K562 (cell line): ENCODE data around the gene NHLH1. TPM values are rescaled to one million over a fixed set of nuclear protein-coding genes. Genes with fewer than 3 reads are reported as not detected.

Source experiments
- ATAC-seq: fragments of 200-7000 bp; cut with Tn5 transposase; 3 replicates; pipeline ENCODE4 v1.9.1; 2020; ENCODE audit warnings: moderate library complexity
- BruUV-seq: library from RNA; stranded (reverse); fragments of 400-500 nt; replicated peaks from 2 replicates; lab custom pipeline; 2021; lab: Mats Ljungman, UMichigan
- CTCF ChIA-PET: fragments of 300-600 bp; formaldehyde crosslinking; extraction: SDS; loops from one replicate; lab custom pipeline; 2021; ENCODE audit warnings: low intra/inter-chr PET ratio; lab: Yijun Ruan, JAX
- POLR2A ChIA-PET: fragments of 300-600, 350-650 bp; sonication (Branson Sonifier 250); formaldehyde crosslinking; extraction: SDS; loops from one replicate; lab custom pipeline; 2021; ENCODE audit warnings: antibody characterized with exemption, inconsistent platforms; lab: Yijun Ruan, JAX
- DNase-seq, 4 experiments: peaks; one replicate each; pipeline versions ENCODE4 v3.0.0 to v3.0.0-alpha.2; 2011 to 2018; ENCODE audit warnings: low spot score in 3 of 4, mixed read lengths in 3 of 4; ENCODE audit errors: extremely low read depth in 1 of 4
- FAIRE-seq: peaks from 2 replicates; lab custom pipeline; 2011; peaks lifted over from hg19 to GRCh38; lab: Jason Lieb, UNC
- H2AFZ ChIP-seq: 2 replicates; pipeline ENCODE4 v1.6.0; 2011; ENCODE audit warnings: low read depth, low read length, control low read depth, inconsistent platforms
- H3K27ac ChIP-seq: fragments of 200-600 bp; 3 replicates; pipeline ENCODE4 v1.8.0; 2011; ENCODE audit warnings: low read depth, mild to moderate bottlenecking, control low read depth, inconsistent platforms, low read length, moderate library complexity, mixed read lengths; ENCODE audit errors: extremely low read depth
- H3K27me3 ChIP-seq, 2 experiments: fragments of 300-600 bp in 1 of 2; 2 replicates in 1 of 2; 3 replicates in 1 of 2; pipeline versions ENCODE4 v1.6.0 to v1.8.0; 2011; ENCODE audit warnings: inconsistent platforms in 2 of 2, low read length in 2 of 2, mild to moderate bottlenecking in 1 of 2, mixed read lengths in 1 of 2, moderate library complexity in 1 of 2; ENCODE audit not compliant: control insufficient read depth in 2 of 2, insufficient read depth in 2 of 2
- H3K36me3 ChIP-seq: fragments of 300-600 bp; 3 replicates; pipeline ENCODE4 v1.8.0; 2011; ENCODE audit warnings: mild to moderate bottlenecking, low read length, inconsistent platforms; ENCODE audit not compliant: control insufficient read depth, insufficient read depth
- H3K4me1 ChIP-seq, 2 experiments: fragments of 200-600 bp in 1 of 2; replicated peaks in 1 of 2; 2 replicates in 1 of 2; 3 replicates in 1 of 2; pipeline versions ENCODE4 v1.5.1 to v1.8.0; 2011; ENCODE audit warnings: inconsistent platforms in 2 of 2, low read length in 2 of 2, mild to moderate bottlenecking in 1 of 2, mixed read lengths in 1 of 2, moderate library complexity in 1 of 2; ENCODE audit not compliant: control insufficient read depth in 2 of 2, insufficient read depth in 2 of 2
- H3K4me2 ChIP-seq: 2 replicates; pipeline ENCODE4 v1.6.1; 2011; ENCODE audit warnings: low read length, control low read depth, inconsistent platforms, mixed read lengths; ENCODE audit not compliant: insufficient read depth
- H3K4me3 ChIP-seq: fragments of 200-600 bp; sonication (generic), shearing (Covaris generic); 2 replicates; pipeline ENCODE4 v1.5.1; 2016; ENCODE audit warnings: control low read depth, inconsistent platforms
- H3K79me2 ChIP-seq: fragments of 200-600 bp; 3 replicates; pipeline ENCODE4 v1.8.0; 2011; ENCODE audit warnings: low read length, inconsistent platforms; ENCODE audit not compliant: control insufficient read depth, insufficient read depth
- H3K9ac ChIP-seq, 2 experiments: 2 replicates each; pipeline versions ENCODE4 v1.6.0 to v1.6.1; 2011; ENCODE audit warnings: low read depth in 2 of 2, low read length in 2 of 2, control low read depth in 1 of 2, inconsistent platforms in 1 of 2, mild to moderate bottlenecking in 1 of 2, mixed read lengths in 1 of 2; ENCODE audit not compliant: insufficient read depth in 1 of 2
- H3K9me1 ChIP-seq: one replicate; pipeline ENCODE4 v1.6.0; 2011; ENCODE audit warnings: inconsistent platforms, mild to moderate bottlenecking, low read length, moderate library complexity; ENCODE audit not compliant: control insufficient read depth, insufficient read depth
- H3K9me3 ChIP-seq: replicated peaks from 2 replicates; pipeline ENCODE4 v1.5.1; 2011; ENCODE audit warnings: low read depth, low read length, inconsistent platforms; ENCODE audit not compliant: control insufficient read depth, insufficient read depth
- H4K20me1 ChIP-seq: replicated peaks from 2 replicates; pipeline ENCODE4 v1.6.1; 2011; ENCODE audit warnings: low read length, inconsistent platforms, mixed read lengths; ENCODE audit not compliant: control insufficient read depth, insufficient read depth
- CEBPB ChIP-seq: fragments of 450-650 bp; IDR thresholded peaks from 2 replicates; pipeline ENCODE4 v1.6.1; 2016; ENCODE audit warnings: missing genetic modification characterization, missing compliant biosample characterization
- EHMT2 ChIP-seq: fragments of 450-650 bp; IDR thresholded peaks from 2 replicates; pipeline ENCODE4 v1.6.1; 2018; ENCODE audit warnings: antibody characterized with exemption
- MIER1 ChIP-seq: fragments of 450-650 bp; IDR thresholded peaks from 2 replicates; pipeline ENCODE4 v1.6.1; 2016; ENCODE audit warnings: antibody characterized with exemption, mild to moderate bottlenecking, low read depth
- REST ChIP-seq, 2 experiments: fragments of 450-650 bp; formaldehyde crosslinking in 1 of 2; IDR thresholded peaks; 2 replicates each; pipeline versions ENCODE4 v1.4.0 to v1.6.1; 2014 to 2020; ENCODE audit warnings: mild to moderate bottlenecking in 2 of 2, borderline replicate concordance in 1 of 2, low read depth in 1 of 2
- SOX6 ChIP-seq: fragments of 450-650 bp; IDR thresholded peaks from 2 replicates; pipeline ENCODE4 v1.6.1; 2014; ENCODE audit warnings: mild to moderate bottlenecking
- ZNF121 ChIP-seq: sonication (generic); formaldehyde crosslinking; conservative IDR thresholded peaks from 2 replicates; pipeline ENCODE4 v1.8.0; 2022; ENCODE audit warnings: missing genetic modification reagents
- ZNF24 ChIP-seq: fragments of 450-650 bp; IDR thresholded peaks from 2 replicates; pipeline ENCODE4 v1.6.1; 2016
- ZNF644 ChIP-seq: fragments of 200-800 bp; sonication (Bioruptor generic); IDR thresholded peaks from 2 replicates; pipeline ENCODE4 v1.6.1; 2016; ENCODE audit warnings: low read depth, missing genetic modification characterization, missing compliant biosample characterization
- WGBS: fragments of 100-300 bp; shearing (Covaris generic); methylation state at CpG from one replicate; pipeline ENCODE4 v1.1.6; 2016; ENCODE audit warnings: low coverage, mixed read lengths; ENCODE audit not compliant: insufficient coverage; ENCODE audit errors: missing lambda C conversion rate; 5-methylcytosine and 5-hydroxymethylcytosine counted together
- in situ Hi-C: fragments of 300-500 bp; cut with MboI; formaldehyde crosslinking; loops from 4 replicates; pipeline ENCODE4 v1.15.0; 2018; ENCODE audit warnings: inconsistent platforms, mixed read lengths
- intact Hi-C: fragments of 100-400 bp; cut with micrococcal nuclease; formaldehyde crosslinking; loops from 2 replicates; pipeline ENCODE4 v1.14.2; 2022
- polyA plus RNA-seq, 8 experiments: library from polyadenylated mRNA; depleted of rRNA in 4 of 8; stranded (reverse) in 5 of 8; unstranded in 3 of 8; fragments of >200 nt; fragmentation: Nextera tagmentation in 2 of 8; fragmentation: Illumina TruSeq in 1 of 8; extraction: Ambion mirVana in 2 of 8; extraction: Trizol in 1 of 8; gene quantifications; 2 replicates each; pipeline versions ENCODE4 v1.2.1 to v1.2.3, GENCODE V29; 2011 to 2014; ENCODE audit warnings: inconsistent platforms in 1 of 8, missing spikeins in 1 of 8
- total RNA-seq, 7 experiments: library from RNA; depleted of rRNA in 6 of 7; stranded (reverse); fragments of >200 nt in 6 of 7; fragmentation: Illumina TruSeq in 2 of 7; extraction: Trizol in 2 of 7; gene quantifications; 2 replicates each; pipeline versions ENCODE4 v1.2.1 to v1.2.3, GENCODE V29; 2011 to 2021; ENCODE audit warnings: low replicate concordance in 1 of 7

The NHLH1 gene
- total and polyA plus RNA-seq, 9 of the 15 experiments (the other 6 are each of a cell fraction or from before 2014, with no cell fraction given): 0.09 to 1.3 (median 0.35) TPM; not detected in 1

GRCh38 chr1:160373696-160374095, 6.8 kb downstream of the NHLH1 start:
- in situ Hi-C loops: loop anchor here (10.0 kb wide), 1 partner anchor 269 kb away; no protein-coding TSS in a partner anchor
- ChIA-PET CTCF (no interaction called here), POLR2A (interaction anchor here (0.6 to 5.7 kb wide), 6 partner anchors 11 to 178 kb away, joined by 3 to 37 read pairs (median 3); no protein-coding TSS in a partner anchor)

More at GRCh38 chr1:160373696-160374095, 6.8 kb downstream of the NHLH1 start:
- H3K9ac ChIP-seq: no peak overlapping the region
- FAIRE-seq (no peak), DNase-seq (no peak), ATAC-seq (no peak)
- 43% methylated on average over 4 of the region's 4 CpGs for WGBS
- H3K4me2 ChIP-seq: no peak overlapping the region
- H3K4me3 ChIP-seq: no peak overlapping the region
- H3K27me3 ChIP-seq: no peaks in the 10 kb centered on the region; a peak in 1 of 5 replicates
- peaks cover 20 to 25% of the 10 kb centered on the region in 2 experiments for H3K4me1 ChIP-seq
- peak; percentile 54 for TF ChIP-seq CEBPB (tag)
- no peak for TF ChIP-seq ZNF644 (tag)
- TF ChIP-seq MIER1: peak; percentile 60; the same call in 1 of the 2 replicates
- TF ChIP-seq REST (IDR thresholded peaks at IDR 0.05; ENCODE audit: borderline replicate concordance): peak; percentile 93
- TF ChIP-seq REST (CRISPR knock-in tag; IDR thresholded peaks at IDR 0.05; ENCODE audit: low read depth): no peak
- no peak for TF ChIP-seq ZNF121 (CRISPR knock-in tag)
- peak; percentile 79 for TF ChIP-seq EHMT2
- TF ChIP-seq SOX6: no peak
- no peak for TF ChIP-seq ZNF24
- H2AFZ ChIP-seq: no peak overlapping the region
- H3K27ac ChIP-seq: no peak overlapping the region
- H3K36me3 ChIP-seq: no peaks in the 10 kb centered on the region
- H3K9me3 ChIP-seq: no peaks in the 10 kb centered on the region
- BruUV-seq: no TSS peak
- H3K79me2 ChIP-seq: no peaks in the 10 kb centered on the region
- H4K20me1 ChIP-seq: no peaks in the 10 kb centered on the region
- intact Hi-C loops: no loop called here
- H3K9me1 ChIP-seq: no peaks in the 10 kb centered on the region
